Esophagus (tissue), 2 donors: ENCODE results near the gene ABCA3. TPM values are rescaled to one million over a fixed set of nuclear protein-coding genes. Genes with fewer than 3 reads are reported as not detected.

Source experiments
- H3K27ac ChIP-seq, 2 donors: one replicate each; pipeline ENCODE4 v1.5.1; 2013; ENCODE audit warnings: low read depth in 2 of 2, mild to moderate bottlenecking in 2 of 2, inconsistent platforms in 1 of 2, low read length in 1 of 2, moderate library complexity in 1 of 2
- H3K27me3 ChIP-seq, 2 donors: one replicate each; pipeline ENCODE4 v1.6.1; 2013; ENCODE audit warnings: low read length in 2 of 2, control low read depth in 1 of 2, mild to moderate bottlenecking in 1 of 2; ENCODE audit not compliant: insufficient read depth in 2 of 2, control insufficient read depth in 1 of 2
- H3K36me3 ChIP-seq, 2 donors: one replicate each; pipeline ENCODE4 v1.6.1; 2013; ENCODE audit warnings: low read length in 1 of 2; ENCODE audit not compliant: control insufficient read depth in 2 of 2, insufficient read depth in 2 of 2
- H3K4me1 ChIP-seq, 2 donors: one replicate each; pipeline ENCODE4 v1.6.1; 2013; ENCODE audit warnings: low read length in 1 of 2; ENCODE audit not compliant: control insufficient read depth in 2 of 2, insufficient read depth in 2 of 2
- H3K4me3 ChIP-seq, 2 donors: one replicate each; pipeline ENCODE4 v1.5.1; 2013; ENCODE audit warnings: low read length in 2 of 2, mild to moderate bottlenecking in 2 of 2, low read depth in 1 of 2, moderate library complexity in 1 of 2
- H3K9me3 ChIP-seq, 2 donors: one replicate each; pipeline ENCODE4 v1.6.1; 2013; ENCODE audit warnings: mild to moderate bottlenecking in 2 of 2, low read depth in 1 of 2, low read length in 1 of 2, moderate library complexity in 1 of 2; ENCODE audit not compliant: control insufficient read depth in 2 of 2, insufficient read depth in 1 of 2
- WGBS, 2 donors: extraction: QIAGEN DNeasy Blood & Tissue Kit; methylation state at CpG; one replicate each; pipeline ENCODE4 v1.1.7; 2013; 5-methylcytosine and 5-hydroxymethylcytosine counted together
- polyA plus RNA-seq, 2 donors: library from polyadenylated mRNA; stranded (reverse); fragments of 200-250 nt; gene quantifications; one replicate each; pipeline ENCODE4 v1.2.3, GENCODE V29; 2013
- donor health status: healthy with polysubstance abuse.
- donor health status: Bipolar disorder and iron deficiency.

Gene ABCA3
- polyA plus RNA-seq, 2 donors = 1.4 to 1.7 TPM

GRCh38 chr16:2228161-2228824, 112.2 kb downstream of the ABCA3 start:
- peaks cover 0 to 19% of the 10 kb centered on the region in 2 donors for H3K4me1 ChIP-seq
- H3K27ac ChIP-seq = no peak overlapping the region
- peaks cover 22 to 52% of the 10 kb centered on the region in 2 donors for H3K36me3 ChIP-seq
- WGBS, 2 donors = 86 to 90% methylated on average over 25 of the region's 25 CpGs
- no peaks in the 10 kb centered on the region for H3K9me3 ChIP-seq
- H3K4me3 ChIP-seq = no peak overlapping the region
- no peaks in the 10 kb centered on the region for H3K27me3 ChIP-seq

GRCh38 chr16:2226918-2227317, 113.6 kb downstream of the ABCA3 start:
- Histone ChIP-seq H3K9me3 (no peaks in the 10 kb centered on the region), H3K27ac (no peak overlapping the region), H3K27me3 (no peaks in the 10 kb centered on the region), H3K36me3 (peaks cover 11 to 38% of the 10 kb centered on the region in 2 donors), H3K4me1 (peaks cover 0 to 19% of the 10 kb centered on the region in 2 donors), H3K4me3 (no peak overlapping the region)
- WGBS, 2 donors = 84 to 88% methylated on average over 6 of the region's 6 CpGs

GRCh38 chr16:2226245-2226793, 114.2 kb downstream of the ABCA3 start:
- no peaks in the 10 kb centered on the region for H3K27me3 ChIP-seq
- H3K27ac ChIP-seq = no peak overlapping the region
- peaks cover 11 to 32% of the 10 kb centered on the region in 2 donors for H3K36me3 ChIP-seq
- 54 to 60% methylated on average over 9 of the region's 9 CpGs for WGBS, 2 donors
- peaks cover 0 to 15% of the 10 kb centered on the region in 2 donors for H3K4me1 ChIP-seq
- H3K9me3 ChIP-seq = no peaks in the 10 kb centered on the region
- H3K4me3 ChIP-seq = no peak overlapping the region

Other genes with a start within 250 kb of the ABCA3 start
- 10 to 100 TPM; 40.5 to 78.0 TPM for gene PKD1, start 204.8 kb downstream of the ABCA3 start, polyA plus RNA-seq
- 1 to 10 TPM; 1.1 to 4.7 TPM for gene RAB26, start 192.1 kb downstream of the ABCA3 start, polyA plus RNA-seq
- gene TRAF7, start 184.9 kb downstream of the ABCA3 start, polyA plus RNA-seq = 10 to 100 TPM; 40.1 to 41.5 TPM
- gene CASKIN1, start 144.1 kb downstream of the ABCA3 start, polyA plus RNA-seq = under 1 TPM; 0.29 to 0.81 TPM
- gene MLST8, start 135.3 kb downstream of the ABCA3 start, polyA plus RNA-seq = 10 to 100 TPM; 27.8 to 38.3 TPM
- gene BRICD5, start 129.9 kb downstream of the ABCA3 start, polyA plus RNA-seq = 1 to 10 TPM; 3.6 to 4.6 TPM
- 1 to 10 TPM; 7.1 to 7.7 TPM for gene PGP, start 125.9 kb downstream of the ABCA3 start, polyA plus RNA-seq
- gene E4F1, start 117.1 kb downstream of the ABCA3 start, polyA plus RNA-seq = 10 to 100 TPM; 19.9 to 31.0 TPM
- gene DNASE1L2, start 104.3 kb downstream of the ABCA3 start, polyA plus RNA-seq = 1 to 10 TPM in 1 of 2 donors, under 1 TPM in 1; 0.41 to 1.3 TPM
- 10 to 100 TPM; 58.7 to 62.9 TPM for gene ECI1, start 89.1 kb downstream of the ABCA3 start, polyA plus RNA-seq
- 10 to 100 TPM; 41.4 to 100.0 TPM for gene RNPS1, start 72.6 kb downstream of the ABCA3 start, polyA plus RNA-seq
- 1 to 10 TPM; 4.2 to 4.6 TPM for gene CCNF, start 88.7 kb upstream of the ABCA3 start, polyA plus RNA-seq
- gene TEDC2, start 119.4 kb upstream of the ABCA3 start, polyA plus RNA-seq = 1 to 10 TPM; 3.7 to 6.0 TPM
- under 1 TPM in 1 of 2 donors, not detected in 1; 0.06 TPM for gene NTN3, start 130.6 kb upstream of the ABCA3 start, polyA plus RNA-seq
- 1 to 10 TPM; 1.3 to 2.8 TPM for gene TBC1D24, start 134.4 kb upstream of the ABCA3 start, polyA plus RNA-seq
- gene ATP6V0C, start 173.2 kb upstream of the ABCA3 start, polyA plus RNA-seq = 100 to 1,000 TPM; 196 to 214 TPM
- 10 to 100 TPM; 18.8 to 24.1 TPM for gene AMDHD2, start 179.6 kb upstream of the ABCA3 start, polyA plus RNA-seq
- under 1 TPM; 0.18 to 0.55 TPM for gene CEMP1, start 190.7 kb upstream of the ABCA3 start, polyA plus RNA-seq
- 10 to 100 TPM; 11.8 to 12.8 TPM for gene PDPK1, start 197.3 kb upstream of the ABCA3 start, polyA plus RNA-seq